ENCODE measurements around the gene GPR162. TPM values are rescaled to one million over a fixed set of nuclear protein-coding genes. Genes with fewer than 3 reads are reported as not detected.
"Not testable (repeated sequence)": the region's sequence is repeated elsewhere in the genome, so short reads cannot be mapped to it uniquely, and the experiment has no call there.

Gene GPR162
- total and polyA plus RNA-seq, 11 donors: 1.8 to 7.7 (median 3.0) TPM

GRCh38 chr12:6871052-6871957 lies 49.7 kb downstream of the GPR162 start:
- intact Hi-C loops (cut with DNase I): loop anchor here in 3 of 10 donors (5.0 to 10.0 kb wide), 4 partner anchors 56 to 96 kb away; partner anchors contain the start of gene ATN1 (in 1 of the 3)
- WGBS, 4 donors: 62 to 91% (median 77%) methylated on average over 11 to 12 of the region's 12 CpGs
- H3K4me3 ChIP-seq: peak overlapping the region in 10 of 12 donors; percentile 49 to 93 (median 77)

GRCh38 chr12:6872073-6873048 lies 50.7 kb downstream of the GPR162 start:
- Histone ChIP-seq H3K27me3 (no peaks in the 10 kb centered on the region), H3K4me1 (peaks cover 15 to 53% (median 40%) of the 10 kb centered on the region in 12 donors), H3K9me3 (no peaks in the 10 kb centered on the region), H3K36me3 (peaks cover 0 to 41% (median 26%) of the 10 kb centered on the region in 9 donors), H3K27ac (peak overlapping the region in 11 of 12 donors; percentile 78 to 91 (median 84)), H3K4me3 (peak overlapping the region; percentile 49 to 93 (median 74))
- ATAC-seq (peak; percentile 48 to 82 (median 67)), DNase-seq (peak; percentile 83 to 93 (median 88))
- no peak for TF ChIP-seq POLR2A (IDR thresholded peaks at IDR 0.05)
- TF ChIP-seq CTCF (IDR thresholded peaks at IDR 0.05): peak; percentile 91 to 100 (median 97)
- intact Hi-C loops (cut with DNase I): loop anchor here in 5 of 10 donors (1.0 to 10.0 kb wide), 7 partner anchors 18 to 95 kb away; partner anchors contain the start of gene ATN1 (in 1 of the 5)
- 0 to 2% (median 1%) methylated on average over 11 to 40 of the region's 40 CpGs for WGBS, 4 donors

More at GRCh38 chr12:6871052-6871957, 49.7 kb downstream of the GPR162 start:
- H3K27me3 ChIP-seq: no peaks in the 10 kb centered on the region
- no peak for TF ChIP-seq CTCF (IDR thresholded peaks at IDR 0.05)
- TF ChIP-seq POLR2A (IDR thresholded peaks at IDR 0.05): no peak
- peak in 1 of 5 donors; percentile 35 for DNase-seq
- H3K4me1 ChIP-seq: peaks cover 15 to 60% (median 47%) of the 10 kb centered on the region in 12 donors
- ATAC-seq: no peak
- no peaks in the 10 kb centered on the region for H3K9me3 ChIP-seq
- H3K36me3 ChIP-seq: peaks cover 0 to 39% (median 26%) of the 10 kb centered on the region in 9 donors
- H3K27ac ChIP-seq: peak overlapping the region in 8 of 12 donors; percentile 16 to 91 (median 84)

- H3K27me3 ChIP-seq: no peaks in the 10 kb centered on the region
- peaks cover 15 to 50% (median 38%) of the 10 kb centered on the region in 12 donors for H3K4me1 ChIP-seq
- peak; percentile 87 to 94 (median 92) for ATAC-seq
- peaks cover 0 to 41% (median 26%) of the 10 kb centered on the region in 9 donors for H3K36me3 ChIP-seq
- peak within 1 kb of the TSS; percentile 49 to 93 (median 74) for H3K4me3 ChIP-seq
- peak; percentile 98 to 99 (median 98) for DNase-seq
- peak within 1 kb of the TSS in 11 of 12 donors; percentile 78 to 91 (median 84) for H3K27ac ChIP-seq
- TF ChIP-seq POLR2A (IDR thresholded peaks at IDR 0.05) (peak; percentile 18 to 72), CTCF (IDR thresholded peaks at IDR 0.05) (peak in 1 of 12 donors; percentile 20)
- intact Hi-C loops (cut with DNase I): loop anchor here in 5 of 10 donors (1.0 to 10.0 kb wide), 7 partner anchors 17 to 94 kb away; partner anchors contain the start of gene ATN1 (in 1 of the 5)
- H3K9me3 ChIP-seq: no peaks in the 10 kb centered on the region
- WGBS, 4 donors: 1 to 4% (median 2%) methylated on average over 5 to 66 of the region's 66 CpGs
Observed at GRCh38 chr12:6873094-6874014, 51.7 kb downstream of the GPR162 start, which contains the start of gene SPSB2. SPSB2 (minus strand) TSS chr12:6873303; CDS start chr12:6872901, 402 bp downstream.

GRCh38 chr12:6874015-6874368 lies 52.4 kb downstream of the GPR162 start:
- H3K4me1 ChIP-seq: peaks cover 8 to 44% (median 32%) of the 10 kb centered on the region in 12 donors
- intact Hi-C loops (cut with DNase I): loop anchor here in 3 of 10 donors (5.0 to 10.0 kb wide), 4 partner anchors 53 to 93 kb away; partner anchors contain the start of gene ATN1 (in 1 of the 3)

More at GRCh38 chr12:6874015-6874368, 52.4 kb downstream of the GPR162 start:
- not testable (repeated sequence) for DNase-seq, H3K27me3 ChIP-seq, ATAC-seq, H3K9me3 ChIP-seq
- 57 to 67% (median 62%) methylated on average over 9 of the region's 9 CpGs for WGBS, 4 donors
- Histone ChIP-seq H3K4me3 (peak overlapping the region in 10 of 12 donors; percentile 57 to 93 (median 77)), H3K36me3 (peaks cover 0 to 38% (median 24%) of the 10 kb centered on the region in 9 donors), H3K27ac (peak overlapping the region in 11 of 12 donors; percentile 78 to 91 (median 84))

Data from heart left ventricle (tissue), 16 donors.